H4 (cell line): ENCODE data around the gene NUAK1. TPM values are rescaled to one million over a fixed set of nuclear protein-coding genes. Genes with fewer than 3 reads are reported as not detected.

ENCODE experiments used
- DNase-seq: peaks from one replicate; pipeline ENCODE4 v3.0.0-alpha.2; 2015; ENCODE audit warnings: low spot score
- total RNA-seq: library from RNA; depleted of rRNA; stranded (reverse); fragments of >200 nt; shearing (Covaris generic); gene quantifications from 2 replicates; pipeline ENCODE4 v1.2.3, GENCODE V29; 2014; rRNA removed

The NUAK1 gene
- total RNA-seq = 7.6 and 9.4 TPM in 2 replicates

- DNase-seq = peak; percentile 59
Measured at GRCh38 chr12:106138633-106139421, at the start of gene NUAK1. Gene NUAK1 (minus strand): TSS chr12:106138954. CDS start chr12:106138653, 301 bp downstream.

- DNase-seq = no peak
Measured at GRCh38 chr12:106188256-106188655, 49.5 kb upstream of the NUAK1 start.

- DNase-seq = no peak
Measured at GRCh38 chr12:106187842-106188241, 49.1 kb upstream of the NUAK1 start.

- no peak for DNase-seq
Measured at GRCh38 chr12:106187155-106187789, 48.5 kb upstream of the NUAK1 start.

GRCh38 chr12:106183735-106184134, 45.0 kb upstream of the NUAK1 start:
- no peak for DNase-seq

GRCh38 chr12:106181401-106182114, 42.8 kb upstream of the NUAK1 start:
- DNase-seq = no peak

- no peak for DNase-seq
Measured at GRCh38 chr12:106179086-106179485, 40.3 kb upstream of the NUAK1 start.

GRCh38 chr12:106178562-106178961, 39.8 kb upstream of the NUAK1 start:
- DNase-seq = no peak

- no peak for DNase-seq
Measured at GRCh38 chr12:106176560-106176959, 37.8 kb upstream of the NUAK1 start.

- no peak for DNase-seq
Measured at GRCh38 chr12:106174876-106175275, 36.1 kb upstream of the NUAK1 start.

- no peak for DNase-seq
Measured at GRCh38 chr12:106173442-106173841, 34.7 kb upstream of the NUAK1 start.

- no peak for DNase-seq
Measured at GRCh38 chr12:106171117-106171750, 32.5 kb upstream of the NUAK1 start.

- DNase-seq = peak; percentile 86
Measured at GRCh38 chr12:106170285-106170684, 31.5 kb upstream of the NUAK1 start.

GRCh38 chr12:106163712-106164111, 25.0 kb upstream of the NUAK1 start:
- no peak for DNase-seq

- no peak for DNase-seq
Measured at GRCh38 chr12:106161491-106161890, 22.7 kb upstream of the NUAK1 start.

GRCh38 chr12:106160915-106161314, 22.2 kb upstream of the NUAK1 start:
- no peak for DNase-seq

- no peak for DNase-seq
Measured at GRCh38 chr12:106157802-106158201, 19.0 kb upstream of the NUAK1 start.

- no peak for DNase-seq
Measured at GRCh38 chr12:106154751-106155273, 16.1 kb upstream of the NUAK1 start.

GRCh38 chr12:106152334-106152733, 13.6 kb upstream of the NUAK1 start:
- DNase-seq = no peak

GRCh38 chr12:106150555-106150954, 11.8 kb upstream of the NUAK1 start:
- no peak for DNase-seq

- peak; percentile 33 for DNase-seq
Measured at GRCh38 chr12:106149096-106149784, 10.5 kb upstream of the NUAK1 start.
